Measurements from ENCODE around the gene ATAD5. TPM values are rescaled to one million over a fixed set of nuclear protein-coding genes. Genes with fewer than 3 reads are reported as not detected.

ATAD5 gene
- total and polyA plus RNA-seq, 2 of the 4 experiments (the other 2 are of a cell fraction), result 1.0 to 1.3 TPM

DNA sequence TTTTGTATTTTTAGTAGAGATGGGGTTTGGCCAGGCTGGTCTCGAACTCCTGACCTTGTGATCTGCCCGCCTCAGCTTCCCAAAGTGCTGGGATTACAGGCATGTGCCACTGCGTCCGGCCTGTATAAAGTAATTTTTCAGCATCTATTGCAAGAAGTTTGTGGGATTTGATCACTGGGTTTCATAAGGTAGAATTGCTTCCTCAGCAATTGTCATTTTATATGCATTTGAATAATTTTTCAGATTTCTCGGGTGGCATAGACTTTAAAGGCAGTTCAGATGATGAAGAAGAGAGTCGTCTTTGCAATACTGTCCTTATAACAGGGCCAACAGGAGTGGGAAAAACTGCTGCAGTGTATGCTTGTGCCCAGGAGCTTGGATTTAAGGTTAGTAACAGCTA is 37.2 kb downstream of the ATAD5 start:
- Histone ChIP-seq H3K27ac (ENCODE audit: insufficient read depth, low read length) (no peak overlapping the region), H3K18ac (ENCODE audit: low read depth, low read length) (no peak overlapping the region), H2BK120ac (ENCODE audit: low read depth, low read length) (no peak overlapping the region), H3K4me3 (ENCODE audit: insufficient read depth, low read depth, low read length) (no peak overlapping the region), H2AFZ (replicated peaks; ENCODE audit: low read length, poor library complexity) (no peak overlapping the region), H2BK20ac (ENCODE audit: low read depth, low read length) (no peak overlapping the region), H3K23ac (ENCODE audit: low read depth, low read length) (no peak overlapping the region), H2BK15ac (ENCODE audit: low read depth, low read length) (no peak overlapping the region), H2AK5ac (ENCODE audit: low read depth, low read length) (no peak overlapping the region), H3K56ac (ENCODE audit: extremely low read depth, insufficient read depth, low read length) (no peak overlapping the region), H3K9me3 (ENCODE audit: control insufficient read depth, insufficient read depth, low read length) (no peaks in the 10 kb centered on the region), H3K14ac (replicated peaks; ENCODE audit: low read depth, low read length) (no peak overlapping the region), H4K20me1 (ENCODE audit: insufficient read depth, low read length) (no peaks in the 10 kb centered on the region), H3K4ac (ENCODE audit: low read depth, low read length) (no peak overlapping the region), H3K9me1 (ENCODE audit: insufficient read depth, low read length) (no peaks in the 10 kb centered on the region), H4K8ac (ENCODE audit: low read depth in 2 of 2, low read length in 2 of 2) (no peak overlapping the region), H3K9ac (ENCODE audit: low read depth, low read length) (no peak overlapping the region), H3K27me3 (ENCODE audit: control insufficient read depth, insufficient read depth, low read length) (no peaks in the 10 kb centered on the region), H4K5ac (ENCODE audit: low read depth, low read length) (no peak overlapping the region), H3K36me3 (ENCODE audit: control insufficient read depth, insufficient read depth, low read length) (no peaks in the 10 kb centered on the region; the same call in 1 of the 2 replicates), H4K91ac (ENCODE audit: insufficient read depth, low read depth, low read length) (no peak overlapping the region), H2BK5ac (ENCODE audit: low read depth, low read length, poor library complexity, severe bottlenecking) (no peak overlapping the region), H3K79me1 (ENCODE audit: low read depth in 1 of 2, low read length in 2 of 2) (no peaks in the 10 kb centered on the region; a peak in 2 of 4 replicates), H3K4me2 (ENCODE audit: low read depth, low read length) (no peak overlapping the region), H3K4me1 (ENCODE audit: control insufficient read depth, insufficient read depth, low read length) (no peaks in the 10 kb centered on the region), H2AK9ac (replicated peaks; ENCODE audit: low read depth, low read length, poor library complexity) (no peak overlapping the region)
- no peak for DNase-seq
- ChIA-PET CTCF (no interaction called here), POLR2A (ENCODE audit: unreplicated experiment) (no interaction called here)
- intact Hi-C loops (cut with micrococcal nuclease) (no loop called here), in situ Hi-C loops (cut with MboI; ENCODE audit: low sequenced_read_pairs) (no loop called here), dilution Hi-C loops (cut with HindIII; ENCODE audit: low sequenced_read_pairs, unreplicated experiment) (no loop called here)
- BruUV-seq (replicated peaks), result no TSS peak
- no peak for ATAC-seq (ENCODE audit: low read depth)
- TF ChIP-seq MAFK (IDR thresholded peaks at IDR 0.05; ENCODE audit: low read depth, low read length) (peak; percentile 62), RCOR1 (IDR thresholded peaks at IDR 0.05; ENCODE audit: insufficient replicate concordance, low read length) (no peak)
- no CpG with 5 or more reads among the region's 6 CpGs for WGBS, 2 experiments (ENCODE audit: extremely low coverage in 2 of 2, insufficient read length in 1 of 2)
